K562 (cell line): ENCODE data around the gene TMX1.

ENCODE experiments used
- CHD4 ChIP-seq: fragments of 200-600 bp; sonication (generic); IDR thresholded peaks from 3 replicates; pipeline ENCODE4 v1.6.1; 2012; ENCODE audit warnings: low read depth, mild to moderate bottlenecking, mixed read lengths, low read length, inconsistent platforms; ENCODE audit not compliant: insufficient read depth, insufficient replicate concordance, poor library complexity, severe bottlenecking
- NBN ChIP-seq: fragments of 450-650 bp; IDR thresholded peaks from 2 replicates; pipeline ENCODE4 v1.6.1; 2016; ENCODE audit warnings: low read depth, mild to moderate bottlenecking
- PHTF2 ChIP-seq: fragments of 250-450 bp; sonication (Bioruptor Pico); IDR thresholded peaks from 2 replicates; pipeline ENCODE4 v1.5.0; 2021; ENCODE audit warnings: mild to moderate bottlenecking
- RAD21 ChIP-seq, 2 experiments: fragments of 250-450 bp in 1 of 2; fragments of 450-650 bp in 1 of 2; sonication (Bioruptor Pico) in 1 of 2; formaldehyde crosslinking in 1 of 2; IDR thresholded peaks in 1 of 2; conservative IDR thresholded peaks in 1 of 2; 2 replicates each; pipeline versions ENCODE4 v1.4.0 to v1.8.0; 2020 to 2022; ENCODE audit warnings: mild to moderate bottlenecking in 2 of 2, moderate library complexity in 1 of 2
- TAF7 ChIP-seq: fragments of 450-650 bp; IDR thresholded peaks from 2 replicates; pipeline ENCODE4 v1.6.1; 2016; ENCODE audit warnings: missing genetic modification characterization, missing compliant biosample characterization
- TEAD4 ChIP-seq, 2 experiments: sonication (generic) in 1 of 2; formaldehyde crosslinking in 1 of 2; IDR thresholded peaks; 2 replicates each; pipeline versions ENCODE4 v1.6.1 to v1.8.0; 2012 to 2022; ENCODE audit warnings: borderline replicate concordance in 1 of 2, inconsistent platforms in 1 of 2, low read length in 1 of 2, mild to moderate bottlenecking in 1 of 2, missing genetic modification reagents in 1 of 2
- ZEB2 ChIP-seq: fragments of 450-650 bp; IDR thresholded peaks from 2 replicates; pipeline ENCODE4 v1.6.1; 2016
- ZNF239 ChIP-seq: fragments of 250-450 bp; sonication (Bioruptor Pico); IDR thresholded peaks from 2 replicates; pipeline ENCODE4 v1.4.0; 2020; ENCODE audit warnings: mild to moderate bottlenecking
- ZNF561 ChIP-seq: fragments of 450-650 bp; formaldehyde crosslinking; conservative IDR thresholded peaks from 2 replicates; pipeline ENCODE4 v1.4.0; 2020; ENCODE audit warnings: mild to moderate bottlenecking, moderate library complexity
- ZNF77 ChIP-seq: fragments of 250-450 bp; sonication (Bioruptor Pico); IDR thresholded peaks from 2 replicates; pipeline ENCODE4 v1.5.0; 2020
- TF ChIP-seq, protein P1 (sequence below), 2 experiments: fragments of 200-800 bp in 1 of 2; sonication (Bioruptor generic) in 1 of 2; sonication (generic) in 1 of 2; formaldehyde crosslinking in 1 of 2; IDR thresholded peaks in 1 of 2; conservative IDR thresholded peaks in 1 of 2; 2 replicates each; pipeline versions ENCODE4 v1.5.0 to v1.6.1; 2016 to 2020; ENCODE audit warnings: missing compliant biosample characterization in 1 of 2, missing genetic modification characterization in 1 of 2, missing genetic modification reagents in 1 of 2
- TF ChIP-seq, protein P2 (sequence below), 3 experiments: IDR thresholded peaks in 2 of 3; conservative IDR thresholded peaks in 1 of 3; 2 replicates each; pipeline ENCODE4 v1.5.1; 2011 to 2012; ENCODE audit warnings: low read length in 3 of 3, mild to moderate bottlenecking in 3 of 3, control low read depth in 2 of 3, improper control_type of control experiment in 1 of 3, inconsistent platforms in 1 of 3, low read depth in 1 of 3, mixed read lengths in 1 of 3, moderate library complexity in 1 of 3; ENCODE audit not compliant: insufficient read depth in 2 of 3

DNA sequence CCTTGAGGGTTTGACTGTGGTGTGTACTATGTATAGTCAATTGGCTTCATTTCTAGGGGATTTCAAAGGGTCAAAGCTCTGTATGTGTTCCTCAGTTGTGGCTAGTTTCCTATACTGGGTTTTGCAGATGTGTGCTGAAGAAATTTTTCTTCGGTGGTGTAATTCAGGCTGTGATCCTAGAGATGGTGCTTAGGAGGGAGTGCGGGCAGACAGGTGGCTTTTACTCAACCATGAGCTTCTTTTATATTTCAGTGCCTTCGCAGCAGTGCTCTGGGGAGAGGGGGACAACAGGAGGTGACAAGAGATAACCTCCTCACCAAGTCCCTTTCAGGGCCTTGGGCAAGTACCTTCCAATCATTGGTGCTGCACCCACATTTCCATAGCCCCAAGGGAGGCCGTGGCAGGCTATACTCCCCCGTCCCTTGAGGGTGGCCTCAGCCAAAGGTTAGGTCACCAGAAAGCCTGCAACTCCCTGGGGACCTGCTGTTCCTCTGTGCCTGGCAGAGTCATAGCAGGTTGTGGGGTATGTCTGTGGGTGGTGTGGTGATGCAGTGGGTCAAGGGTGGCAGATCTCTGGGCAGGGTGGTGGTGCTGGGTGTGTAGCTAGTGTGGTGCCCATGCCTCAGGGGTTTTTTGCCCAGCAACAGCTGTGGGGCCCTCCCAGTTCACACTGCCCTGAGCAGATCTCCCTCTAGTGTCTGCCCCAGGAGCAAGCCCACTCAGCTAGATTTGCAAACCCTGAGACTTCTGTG lies 37.0 kb upstream of the TMX1 start:
- TF ChIP-seq, protein P1, sequence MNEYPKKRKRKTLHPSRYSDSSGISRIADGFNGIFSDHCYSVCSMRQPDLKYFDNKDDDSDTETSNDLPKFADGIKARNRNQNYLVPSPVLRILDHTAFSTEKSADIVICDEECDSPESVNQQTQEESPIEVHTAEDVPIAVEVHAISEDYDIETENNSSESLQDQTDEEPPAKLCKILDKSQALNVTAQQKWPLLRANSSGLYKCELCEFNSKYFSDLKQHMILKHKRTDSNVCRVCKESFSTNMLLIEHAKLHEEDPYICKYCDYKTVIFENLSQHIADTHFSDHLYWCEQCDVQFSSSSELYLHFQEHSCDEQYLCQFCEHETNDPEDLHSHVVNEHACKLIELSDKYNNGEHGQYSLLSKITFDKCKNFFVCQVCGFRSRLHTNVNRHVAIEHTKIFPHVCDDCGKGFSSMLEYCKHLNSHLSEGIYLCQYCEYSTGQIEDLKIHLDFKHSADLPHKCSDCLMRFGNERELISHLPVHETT (CRISPR knock-in tag; conservative IDR thresholded peaks at IDR 0.05 in 1 of 2, IDR thresholded peaks at IDR 0.05 in 1 of 2), result no peak
- TF ChIP-seq, protein P2, sequence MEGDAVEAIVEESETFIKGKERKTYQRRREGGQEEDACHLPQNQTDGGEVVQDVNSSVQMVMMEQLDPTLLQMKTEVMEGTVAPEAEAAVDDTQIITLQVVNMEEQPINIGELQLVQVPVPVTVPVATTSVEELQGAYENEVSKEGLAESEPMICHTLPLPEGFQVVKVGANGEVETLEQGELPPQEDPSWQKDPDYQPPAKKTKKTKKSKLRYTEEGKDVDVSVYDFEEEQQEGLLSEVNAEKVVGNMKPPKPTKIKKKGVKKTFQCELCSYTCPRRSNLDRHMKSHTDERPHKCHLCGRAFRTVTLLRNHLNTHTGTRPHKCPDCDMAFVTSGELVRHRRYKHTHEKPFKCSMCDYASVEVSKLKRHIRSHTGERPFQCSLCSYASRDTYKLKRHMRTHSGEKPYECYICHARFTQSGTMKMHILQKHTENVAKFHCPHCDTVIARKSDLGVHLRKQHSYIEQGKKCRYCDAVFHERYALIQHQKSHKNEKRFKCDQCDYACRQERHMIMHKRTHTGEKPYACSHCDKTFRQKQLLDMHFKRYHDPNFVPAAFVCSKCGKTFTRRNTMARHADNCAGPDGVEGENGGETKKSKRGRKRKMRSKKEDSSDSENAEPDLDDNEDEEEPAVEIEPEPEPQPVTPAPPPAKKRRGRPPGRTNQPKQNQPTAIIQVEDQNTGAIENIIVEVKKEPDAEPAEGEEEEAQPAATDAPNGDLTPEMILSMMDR (IDR thresholded peaks at IDR 0.05 in 2 of 3, conservative IDR thresholded peaks at IDR 0.05 in 1 of 3; ENCODE audit: insufficient read depth in 2 of 3, low read depth in 1 of 3, low read length in 3 of 3), result no peak
- TF ChIP-seq CHD4 (no peak), TAF7 (no peak), ZNF561 (CRISPR knock-in tag) (no peak), ZNF239 (CRISPR knock-in tag) (no peak), TEAD4 (IDR thresholded peaks at IDR 0.05; ENCODE audit: low read length) (no peak), TEAD4 (CRISPR knock-in tag; IDR thresholded peaks at IDR 0.05; ENCODE audit: borderline replicate concordance) (no peak), ZEB2 (no peak), ZNF77 (CRISPR knock-in tag) (no peak), RAD21 (CRISPR knock-in tag; conservative IDR thresholded peaks at IDR 0.05 in 1 of 2, IDR thresholded peaks at IDR 0.05 in 1 of 2) (no peak), NBN (no peak), PHTF2 (CRISPR knock-in tag) (no peak)
